Hepatocyte (in vitro differentiated cells): ENCODE results near the gene SLC24A1.

Experiments used
- CTCF ChIP-seq: fragments of 200-600 bp; sonication (generic); IDR thresholded peaks from 2 replicates; pipeline ENCODE4 v1.5.1; 2016; ENCODE audit warnings: antibody characterized with exemption, mild to moderate bottlenecking; ENCODE audit not compliant: poor library complexity
- EZH2 ChIP-seq: fragments of 200-600 bp; sonication (generic); IDR thresholded peaks from 2 replicates; pipeline ENCODE4 v1.6.1; 2016; ENCODE audit warnings: antibody characterized with exemption, mild to moderate bottlenecking, borderline replicate concordance
- EZH2phosphoT487 ChIP-seq: fragments of 200-600 bp; sonication (generic); IDR thresholded peaks from one replicate; pipeline ENCODE4 v1.6.1; 2018; ENCODE audit warnings: antibody characterized with exemption, mild to moderate bottlenecking, low read depth, moderate library complexity; ENCODE audit not compliant: unreplicated experiment, severe bottlenecking

- TF ChIP-seq CTCF (no peak), EZH2 (no peak), EZH2phosphoT487 (no peak)
Measured at GRCh38 chr15:65629548-65629947, 7.8 kb downstream of the SLC24A1 start.
